Measurements from ENCODE around the gene TCERG1L.

- TF ChIP-seq GATA2 (IDR thresholded peaks at IDR 0.05; ENCODE audit: low read depth, low read length): no peak
- no peak for TF ChIP-seq GATA3 (IDR thresholded peaks at IDR 0.05; ENCODE audit: low read depth, low read length)
These were observed 39.1 kb upstream of the TCERG1L start for GRCh38 chr10:131350660-131351059.
